Kidney (tissue), 14 donors: ENCODE results near the gene KIF17. TPM values are rescaled to one million over a fixed set of nuclear protein-coding genes. Genes with fewer than 3 reads are reported as not detected.

Experiments
- DNase-seq, 5 donors: peaks; one replicate each; pipeline ENCODE4 v3.0.0-alpha.2; 2013 to 2020
- FAIRE-seq: peaks from 2 replicates; lab custom pipeline; 2012; peaks lifted over from hg19 to GRCh38; lab: Jason Lieb, UNC
- H3K27ac ChIP-seq, 2 donors: one replicate each; pipeline ENCODE4 v1.7.0; 2013; ENCODE audit warnings: low read depth in 2 of 2, low read length in 2 of 2, inconsistent platforms in 1 of 2
- H3K27me3 ChIP-seq: one replicate; pipeline ENCODE4 v1.7.1; 2013; ENCODE audit warnings: low read length, inconsistent platforms; ENCODE audit not compliant: control insufficient read depth, insufficient read depth
- H3K36me3 ChIP-seq, 3 donors: one replicate each; pipeline versions ENCODE4 v1.7.0 to v1.7.1; 2013; ENCODE audit warnings: low read length in 3 of 3, control low read depth in 1 of 3, inconsistent platforms in 1 of 3; ENCODE audit not compliant: insufficient read depth in 3 of 3, control insufficient read depth in 2 of 3
- H3K4me1 ChIP-seq, 3 donors: one replicate each; pipeline versions ENCODE4 v1.7.0 to v1.7.1; 2013; ENCODE audit warnings: low read length in 3 of 3, inconsistent platforms in 1 of 3, low read depth in 1 of 3; ENCODE audit not compliant: control insufficient read depth in 2 of 3, insufficient read depth in 2 of 3
- H3K4me3 ChIP-seq, 3 donors: one replicate each; pipeline versions ENCODE4 v1.7.0 to v1.8.1; 2013; ENCODE audit warnings: low read length in 3 of 3, control low read depth in 1 of 3, inconsistent platforms in 1 of 3
- H3K9ac ChIP-seq, 3 donors: one replicate each; pipeline versions ENCODE4 v1.7.0 to v1.7.1; 2013; ENCODE audit warnings: low read length in 3 of 3, control low read depth in 1 of 3, inconsistent platforms in 1 of 3
- H3K9me3 ChIP-seq, 3 donors: one replicate each; pipeline versions ENCODE4 v1.7.0 to v1.7.1; 2013; ENCODE audit warnings: low read length in 3 of 3, control low read depth in 1 of 3, inconsistent platforms in 1 of 3; ENCODE audit not compliant: control insufficient read depth in 2 of 3, insufficient read depth in 1 of 3
- CTCF ChIP-seq: IDR thresholded peaks from 3 replicates; pipeline ENCODE4 v1.5.1; 2012; ENCODE audit warnings: mild to moderate bottlenecking, moderate library complexity, borderline replicate concordance; ENCODE audit not compliant: insufficient read depth; ENCODE audit errors: extremely low read depth
- intact Hi-C: fragments of 100-400 bp; cut with DNase I; formaldehyde crosslinking; loops from one replicate; pipeline ENCODE4 v1.11.1; 2022
- polyA plus RNA-seq: library from polyadenylated mRNA; stranded (reverse); fragments of 350-450 nt; fragmentation: Illumina TruSeq; extraction: RNeasy Lipid Tissue Mini Kit (QIAGEN cat#74804); gene quantifications from one replicate; pipeline ENCODE4 v1.2.3, GENCODE V29; 2014; ENCODE audit warnings: low read depth, low replicate concordance; ENCODE audit not compliant: insufficient read depth
- total RNA-seq: library from RNA; stranded (reverse); fragmentation: NEBNext Ultra II Directional; extraction: Animal tissue kit (Norgen Biotek cat#: 25700); gene quantifications from one replicate; pipeline ENCODE4 v1.2.1, GENCODE V29; 2021
- donor health status: control.
- donor health status: control.
- donor health status: control.
- donor health status: control.
- donor health status: control.
- donor health status: DM: yes; HTN: yes; CAD: no.
- donor health status: Normal renal cell carcinoma (clear cell type).

The KIF17 gene
- total and polyA plus RNA-seq, 2 donors from 2014 or later, result 3.7 to 4.9 TPM

DNA sequence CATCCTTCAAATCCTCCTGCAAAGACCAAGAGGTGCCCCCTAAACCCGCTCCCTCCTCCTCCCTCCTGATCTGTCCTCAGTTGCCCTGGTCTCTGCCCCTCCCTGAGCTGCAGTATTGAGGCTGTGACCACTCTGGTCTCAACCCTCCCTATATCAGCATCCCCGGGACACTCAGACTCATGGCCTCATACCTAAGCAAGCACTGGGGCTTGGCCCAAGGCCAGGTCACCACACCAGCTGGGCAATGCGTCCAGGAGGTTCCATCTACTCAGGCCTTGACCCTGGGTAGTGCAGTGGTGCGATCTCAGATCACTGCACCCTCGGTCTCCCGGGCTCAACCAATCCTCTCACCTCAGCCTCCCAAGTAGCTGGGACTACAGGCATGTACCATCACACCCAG lies 9.8 kb downstream of the KIF17 start:
- Histone ChIP-seq H3K4me3 (no peak overlapping the region), H3K9ac (no peak overlapping the region), H3K9me3 (no peaks in the 10 kb centered on the region), H3K27me3 (no peaks in the 10 kb centered on the region), H3K27ac (no peak overlapping the region), H3K4me1 (no peaks in the 10 kb centered on the region), H3K36me3 (no peaks in the 10 kb centered on the region)
- intact Hi-C loops, result no loop called here
- TF ChIP-seq CTCF, result no peak
- DNase-seq (no peak), FAIRE-seq (no peak)

DNA sequence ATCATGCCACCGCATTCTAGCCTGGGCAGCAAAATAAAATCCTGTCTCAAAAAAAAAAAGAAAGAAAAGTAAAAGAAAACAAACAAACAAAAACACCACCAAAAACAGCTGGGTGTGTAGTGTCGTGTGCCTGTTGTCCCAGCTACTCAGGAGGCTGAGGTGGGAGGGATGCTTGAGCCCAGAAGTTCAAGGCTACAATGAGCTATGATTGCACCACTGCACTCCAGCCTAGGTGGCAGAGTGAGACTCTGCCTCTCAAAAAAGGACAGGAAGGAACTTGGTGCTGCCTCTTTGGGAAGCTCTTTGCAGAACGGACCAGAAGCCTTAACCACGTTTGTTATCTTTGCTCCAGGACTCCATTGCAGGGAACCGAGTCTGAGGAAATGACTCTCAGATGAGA lies 11.0 kb downstream of the KIF17 start:
- intact Hi-C loops, result no loop called here
- TF ChIP-seq CTCF, result no peak
- Histone ChIP-seq H3K9me3 (no peaks in the 10 kb centered on the region), H3K4me3 (no peak overlapping the region), H3K9ac (no peak overlapping the region), H3K27me3 (no peaks in the 10 kb centered on the region), H3K4me1 (no peaks in the 10 kb centered on the region), H3K27ac (no peak overlapping the region), H3K36me3 (no peaks in the 10 kb centered on the region)
- DNase-seq, result no peak
- no peak for FAIRE-seq

GRCh38 chr1:20705203-20705755 lies 12.5 kb downstream of the KIF17 start:
- Histone ChIP-seq H3K9me3 (no peaks in the 10 kb centered on the region), H3K36me3 (no peaks in the 10 kb centered on the region), H3K27ac (no peak overlapping the region), H3K9ac (no peak overlapping the region), H3K4me1 (no peaks in the 10 kb centered on the region), H3K27me3 (no peaks in the 10 kb centered on the region), H3K4me3 (no peak overlapping the region)
- DNase-seq (no peak), FAIRE-seq (no peak)
- intact Hi-C loops, result no loop called here
- TF ChIP-seq CTCF, result no peak
